Measurements from ENCODE around the gene SCN5A. TPM values are rescaled to one million over a fixed set of nuclear protein-coding genes. Genes with fewer than 3 reads are reported as not detected.

Gene SCN5A
- total and polyA plus RNA-seq, 2 of the 8 experiments (the other 6 are each of a cell fraction or from before 2014, with no cell fraction given) = 4.8 to 11.4 TPM

DNA sequence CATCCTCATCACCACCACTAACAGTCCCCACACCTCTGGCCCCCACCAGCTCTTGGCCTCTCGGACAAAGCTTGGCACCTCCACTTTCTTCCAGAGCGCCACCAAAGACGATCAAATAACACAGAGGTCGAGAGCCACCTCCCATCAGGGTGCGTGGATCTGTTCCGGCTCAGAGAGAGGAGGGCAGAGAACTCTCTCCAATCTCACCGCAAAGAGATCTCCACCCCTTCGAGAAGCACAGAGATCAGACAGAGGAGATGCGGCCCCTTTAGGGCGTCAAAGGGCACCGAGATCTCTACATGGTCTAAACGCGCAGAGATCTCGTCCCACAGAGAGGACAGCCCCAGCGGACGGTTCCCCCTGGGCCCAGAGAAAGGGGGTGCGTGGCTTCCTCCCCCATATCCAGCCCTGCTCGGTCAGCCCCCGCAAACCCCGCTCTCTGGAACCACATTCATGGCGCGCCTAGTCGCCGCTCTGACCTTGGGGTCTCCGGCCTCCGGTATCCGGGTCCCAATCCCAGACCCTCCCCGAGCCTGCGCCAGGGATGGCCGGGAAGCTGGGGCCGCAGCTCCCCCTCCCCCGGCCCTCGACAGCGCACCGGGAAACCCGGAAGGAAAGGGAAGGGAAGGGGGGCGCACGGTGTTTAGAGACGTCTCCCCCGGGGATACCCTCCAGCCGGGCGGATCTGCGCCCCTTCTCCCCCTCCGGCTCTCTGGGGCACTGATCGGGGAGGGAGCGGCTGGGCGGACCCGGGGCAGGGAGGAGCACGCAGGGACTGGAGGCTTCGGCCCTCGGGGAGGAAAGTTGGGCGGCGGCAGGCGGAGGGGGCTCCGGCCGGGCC lies 608 bp downstream of the SCN5A start:
- Histone ChIP-seq H3K4me1 (replicated peaks in 1 of 4; ENCODE audit: control insufficient read depth in 3 of 4, insufficient read depth in 4 of 4, low read length in 3 of 4) (peaks cover 0 to 13% (median 6%) of the 10 kb centered on the region in 4 experiments; a peak in 5 of 7 replicates), H3K4me2 (ENCODE audit: insufficient read depth in 1 of 2, low read depth in 2 of 2, low read length in 2 of 2) (peak overlapping the region; percentile 86 to 93), H3K36me3 (ENCODE audit: control insufficient read depth in 2 of 4, insufficient read depth in 4 of 4, low read length in 3 of 4) (no peaks in the 10 kb centered on the region), H3K79me1 (ENCODE audit: low read depth, low read length) (0 out of 2 replicates have a peak, but pooled peaks cover 8% of the 10 kb centered on the region), H3K79me2 (ENCODE audit: control insufficient read depth in 1 of 2, insufficient read depth in 2 of 2, low read length in 2 of 2) (no peaks in the 10 kb centered on the region; a peak in 1 of 4 replicates), H3K14ac (ENCODE audit: insufficient read length) (no peak overlapping the region), H2BK12ac (ENCODE audit: low read depth, low read length) (no peak overlapping the region), H3K27ac (ENCODE audit: low read depth, low read length) (no peak overlapping the region), H4K91ac (replicated peaks; ENCODE audit: insufficient read length, low read length) (no peak overlapping the region), H4K5ac (ENCODE audit: insufficient read length, low read depth, low read length) (no peak overlapping the region), H2BK20ac (ENCODE audit: low read length) (no peak overlapping the region), H2BK15ac (ENCODE audit: low read length) (0 out of 2 replicates have a peak overlapping the region, but pooled peaks have one; percentile 3), H3K18ac (ENCODE audit: extremely low read depth, low read length) (peak overlapping the region; percentile 82), H3K4me3 (ENCODE audit: extremely low read depth in 1 of 4, insufficient read depth in 2 of 4, low read depth in 3 of 4, low read length in 4 of 4) (peak overlapping the region; percentile 63 to 90 (median 74)), H4K8ac (ENCODE audit: extremely low read depth, insufficient read depth, low read length) (0 out of 2 replicates have a peak overlapping the region, but pooled peaks have one; percentile 11), H2BK120ac (replicated peaks; ENCODE audit: low read depth, low read length) (no peak overlapping the region), H2AK5ac (ENCODE audit: low read depth, low read length) (no peak overlapping the region), H3K56ac (replicated peaks; ENCODE audit: insufficient read length, low read depth, low read length) (peak overlapping the region; percentile 11), H4K20me1 (replicated peaks in 1 of 2; ENCODE audit: control insufficient read depth in 1 of 2, insufficient read depth in 2 of 2, low read length in 2 of 2) (peaks cover 0 to 27% of the 10 kb centered on the region in 2 experiments), H2BK5ac (ENCODE audit: low read depth, low read length) (no peak overlapping the region), H2AFZ (ENCODE audit: low read length) (0 out of 2 replicates have a peak overlapping the region, but pooled peaks have one; percentile 11), H3K4ac (replicated peaks; ENCODE audit: insufficient read length, low read depth, low read length) (peak overlapping the region; percentile 48), H3K9me3 (ENCODE audit: insufficient read depth in 2 of 2, low read depth in 1 of 2, low read length in 1 of 2) (no peaks in the 10 kb centered on the region), H3K23me2 (ENCODE audit: low read depth, low read length) (peaks cover 14% of the 10 kb centered on the region; the same call in 1 of the 2 replicates), H3K23ac (ENCODE audit: insufficient read length) (no peak overlapping the region), H3K9ac (replicated peaks in 1 of 4; ENCODE audit: extremely low read depth in 1 of 4, low read depth in 3 of 4, low read length in 3 of 4) (peak overlapping the region in 3 of 4 experiments; percentile 26 to 41 (median 36); a peak in 5 of 7 replicates), H3K27me3 (replicated peaks in 1 of 4; ENCODE audit: control insufficient read depth in 3 of 4, extremely low read depth in 1 of 4, insufficient read depth in 3 of 4, low read length in 3 of 4) (peaks cover 0 to 47% (median 28%) of the 10 kb centered on the region in 4 experiments; a peak in 6 of 7 replicates)
- WGBS, 2 experiments (ENCODE audit: extremely low coverage in 1 of 2, insufficient coverage in 1 of 2, insufficient read length in 1 of 2, insufficient replicate concordance in 2 of 2, low coverage in 1 of 2, low lambda C conversion rate in 2 of 2, missing lambda C conversion rate in 1 of 2) = 15% methylated on average over 34 of the region's 56 CpGs; no CpG with 5 or more reads in 1 of the 2 experiments
- FAIRE-seq (no peak), DNase-seq (ENCODE audit: low read depth in 1 of 2, low spot score in 2 of 2) (peak in 1 of 2 experiments; percentile 49)
- TF ChIP-seq HDAC2 (IDR thresholded peaks at IDR 0.05; ENCODE audit: borderline replicate concordance in 1 of 2, low read depth in 2 of 2, low read length in 2 of 2) (0 out of 4 replicates have a peak, but pooled peaks of 1 of the 2 experiments have one; percentile 23), KDM4A (IDR thresholded peaks at IDR 0.05; ENCODE audit: low read depth, low read length, severe bottlenecking) (peak; percentile 99), SP4 (IDR thresholded peaks at IDR 0.05; ENCODE audit: low read length) (no peak), BCL11A (IDR thresholded peaks at IDR 0.05; ENCODE audit: low read depth in 2 of 2, low read length in 2 of 2) (no peak), ASH2L (IDR thresholded peaks at IDR 0.05; ENCODE audit: low read length) (peak; percentile 67), SUZ12 (IDR thresholded peaks at IDR 0.05; ENCODE audit: low read length) (peak; percentile 40; the same call in 1 of the 2 replicates)
- ChIA-PET POLR2A (ENCODE audit: partially characterized antibody) (no interaction called here), CTCF (ENCODE audit: partially characterized antibody) (interaction anchor here (0.6 to 29.3 kb wide), 7 partner anchors 8 to 154 kb away, joined by 3 to 538 read pairs (median 11); no protein-coding TSS in a partner anchor)
